OCI-LY1 (cell line): ENCODE results near the gene QKI.

Experiments
- H2AFZ ChIP-seq: fragments of 200-600 bp; sonication (generic), shearing (Covaris generic); 2 replicates; pipeline ENCODE4 v1.6.0; 2014; ENCODE audit warnings: antibody characterized with exemption, mild to moderate bottlenecking, low read length
- H3F3A ChIP-seq: fragments of 200-600 bp; sonication (generic), shearing (Covaris generic); 2 replicates; pipeline ENCODE4 v1.6.0; 2014; ENCODE audit warnings: mild to moderate bottlenecking, antibody characterized with exemption, low read length, moderate library complexity; ENCODE audit not compliant: insufficient read depth
- H3K27ac ChIP-seq: fragments of 200-600 bp; sonication (generic); 2 replicates; pipeline ENCODE4 v1.5.1; 2014; ENCODE audit warnings: low read length, mixed run types, mild to moderate bottlenecking, low read depth; ENCODE audit not compliant: poor library complexity, severe bottlenecking
- H3K27me3 ChIP-seq: fragments of 200-600 bp; sonication (generic); 2 replicates; pipeline ENCODE4 v1.6.0; 2014; ENCODE audit warnings: antibody characterized with exemption, mild to moderate bottlenecking, low read length, moderate library complexity; ENCODE audit not compliant: insufficient read depth
- H3K36me3 ChIP-seq: fragments of 200-600 bp; sonication (generic); 2 replicates; pipeline ENCODE4 v1.6.1; 2014; ENCODE audit warnings: mild to moderate bottlenecking, antibody characterized with exemption, low read length, moderate library complexity, mixed read lengths; ENCODE audit not compliant: insufficient read depth
- H3K4me1 ChIP-seq: fragments of 200-600 bp; sonication (generic); 2 replicates; pipeline ENCODE4 v1.5.1; 2014; ENCODE audit warnings: mild to moderate bottlenecking, low read length, moderate library complexity; ENCODE audit not compliant: insufficient read depth, severe bottlenecking
- H3K4me2 ChIP-seq: fragments of 200-600 bp; sonication (generic), shearing (Covaris generic); 2 replicates; pipeline ENCODE4 v1.6.1; 2014; ENCODE audit warnings: low read length
- H3K4me3 ChIP-seq: fragments of 200-600 bp; sonication (generic); 2 replicates; pipeline ENCODE4 v1.5.1; 2014; ENCODE audit warnings: low read length, low read depth, mild to moderate bottlenecking, mixed read lengths; ENCODE audit not compliant: poor library complexity, severe bottlenecking
- H3K79me2 ChIP-seq: fragments of 200-600 bp; shearing (Covaris generic); 2 replicates; pipeline ENCODE4 v1.6.1; 2016; ENCODE audit warnings: mixed run types, low read length, mixed read lengths; ENCODE audit not compliant: insufficient read depth
- H3K9ac ChIP-seq: fragments of 200-600 bp; sonication (generic), shearing (Covaris generic); 2 replicates; pipeline ENCODE4 v1.6.1; 2014; ENCODE audit warnings: mild to moderate bottlenecking, low read length, mixed read lengths
- H3K9me2 ChIP-seq: fragments of 200-600 bp; sonication (generic), shearing (Covaris generic); 2 replicates; pipeline ENCODE4 v1.6.1; 2014; ENCODE audit warnings: low read depth, mild to moderate bottlenecking, low read length, mixed read lengths
- H3K9me3 ChIP-seq: fragments of 200-600 bp; shearing (Covaris generic); 2 replicates; pipeline ENCODE4 v1.6.1; 2014; ENCODE audit warnings: low read length, mixed read lengths
- H4K20me1 ChIP-seq: fragments of 200-600 bp; sonication (generic), shearing (Covaris generic); 2 replicates; pipeline ENCODE4 v1.6.0; 2016; ENCODE audit warnings: mild to moderate bottlenecking, low read length; ENCODE audit not compliant: insufficient read depth
- EZH2 ChIP-seq: fragments of 200-600 bp; sonication (generic), shearing (Covaris generic); IDR thresholded peaks from 2 replicates; pipeline ENCODE4 v1.8.0; 2017; ENCODE audit warnings: borderline replicate concordance, mixed run types, mild to moderate bottlenecking, antibody characterized with exemption, low read length, moderate library complexity, mixed read lengths
- TF ChIP-seq, protein P1 (sequence below): fragments of 200-600 bp; sonication (generic), shearing (Covaris generic); IDR thresholded peaks from 2 replicates; pipeline ENCODE4 v1.5.1; 2017; ENCODE audit warnings: mild to moderate bottlenecking, antibody characterized with exemption, low read length, moderate library complexity, mixed read lengths

Gene QKI

DNA sequence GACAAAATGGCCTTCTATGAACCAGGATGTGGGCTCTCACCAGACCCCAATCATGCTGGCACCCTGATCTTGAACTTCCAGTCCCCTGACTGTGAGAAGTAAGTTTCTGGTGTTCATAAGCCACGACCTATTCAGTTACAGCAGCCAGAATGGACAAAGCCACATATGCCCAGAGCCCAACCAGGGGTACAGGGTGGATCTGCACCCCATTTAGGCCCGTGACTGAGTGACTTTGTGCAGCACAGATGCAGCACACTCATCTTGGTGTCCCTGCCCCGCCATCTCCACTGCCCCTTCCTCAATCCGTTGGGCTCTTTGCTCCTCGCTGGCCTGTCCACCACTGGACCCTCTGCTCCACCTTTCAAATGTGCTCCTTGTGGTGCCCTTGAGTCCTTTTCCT, 205.6 kb downstream of the QKI start:
- TF ChIP-seq, protein P1, sequence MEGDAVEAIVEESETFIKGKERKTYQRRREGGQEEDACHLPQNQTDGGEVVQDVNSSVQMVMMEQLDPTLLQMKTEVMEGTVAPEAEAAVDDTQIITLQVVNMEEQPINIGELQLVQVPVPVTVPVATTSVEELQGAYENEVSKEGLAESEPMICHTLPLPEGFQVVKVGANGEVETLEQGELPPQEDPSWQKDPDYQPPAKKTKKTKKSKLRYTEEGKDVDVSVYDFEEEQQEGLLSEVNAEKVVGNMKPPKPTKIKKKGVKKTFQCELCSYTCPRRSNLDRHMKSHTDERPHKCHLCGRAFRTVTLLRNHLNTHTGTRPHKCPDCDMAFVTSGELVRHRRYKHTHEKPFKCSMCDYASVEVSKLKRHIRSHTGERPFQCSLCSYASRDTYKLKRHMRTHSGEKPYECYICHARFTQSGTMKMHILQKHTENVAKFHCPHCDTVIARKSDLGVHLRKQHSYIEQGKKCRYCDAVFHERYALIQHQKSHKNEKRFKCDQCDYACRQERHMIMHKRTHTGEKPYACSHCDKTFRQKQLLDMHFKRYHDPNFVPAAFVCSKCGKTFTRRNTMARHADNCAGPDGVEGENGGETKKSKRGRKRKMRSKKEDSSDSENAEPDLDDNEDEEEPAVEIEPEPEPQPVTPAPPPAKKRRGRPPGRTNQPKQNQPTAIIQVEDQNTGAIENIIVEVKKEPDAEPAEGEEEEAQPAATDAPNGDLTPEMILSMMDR = no peak
- TF ChIP-seq EZH2 = no peak
- Histone ChIP-seq H2AFZ (no peak overlapping the region), H3K36me3 (no peaks in the 10 kb centered on the region; the same call in 1 of the 2 replicates), H3K9ac (no peak overlapping the region), H3F3A (no peaks in the 10 kb centered on the region), H3K9me3 (peaks cover 6% of the 10 kb centered on the region; the same call in 1 of the 2 replicates), H3K9me2 (no peaks in the 10 kb centered on the region), H3K4me1 (peaks cover 11% of the 10 kb centered on the region), H3K4me3 (no peak overlapping the region), H3K79me2 (no peaks in the 10 kb centered on the region), H3K27me3 (no peaks in the 10 kb centered on the region), H3K4me2 (no peak overlapping the region), H4K20me1 (no peaks in the 10 kb centered on the region), H3K27ac (no peak overlapping the region)

DNA sequence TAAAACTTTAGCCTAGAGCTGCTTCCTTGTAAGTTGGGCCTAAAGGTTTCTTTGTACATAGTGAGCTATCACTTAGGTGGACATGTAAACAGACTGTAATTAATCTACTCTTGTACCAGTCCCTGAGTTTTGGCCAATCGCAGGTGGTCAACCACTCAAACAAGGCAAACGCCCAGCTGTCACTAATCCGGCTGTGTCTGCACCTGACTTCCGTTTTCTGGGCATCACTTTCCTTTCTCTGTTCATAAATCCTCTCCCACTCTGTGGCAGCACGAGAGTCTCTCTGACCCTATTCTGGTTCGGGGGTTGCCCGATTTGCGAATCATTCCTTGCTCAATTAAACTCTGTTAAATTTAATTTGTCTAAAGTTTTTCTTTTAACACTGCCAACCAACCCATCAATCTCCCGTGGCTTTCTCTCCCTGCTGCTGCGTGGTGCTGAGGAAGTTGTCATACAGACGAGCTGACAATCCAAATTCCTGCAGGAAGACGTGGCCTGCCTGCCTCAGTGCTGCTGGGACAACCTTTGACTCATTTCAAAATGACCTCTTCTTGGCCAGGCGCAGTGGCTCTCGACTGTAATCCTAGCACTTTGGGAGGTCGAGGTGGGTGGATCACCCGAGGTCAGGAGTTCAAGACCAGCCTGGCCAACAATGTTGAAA, 206.3 kb downstream of the QKI start:
- H3K4me3 ChIP-seq = no peak overlapping the region
- H3K4me2 ChIP-seq = peak overlapping the region; percentile 40; the same call in 1 of the 2 replicates
- no peak overlapping the region for H3K27ac ChIP-seq
- peaks cover 6% of the 10 kb centered on the region; the same call in 1 of the 2 replicates for H3K9me3 ChIP-seq
- H3K9me2 ChIP-seq = no peaks in the 10 kb centered on the region
- H2AFZ ChIP-seq = no peak overlapping the region
- H4K20me1 ChIP-seq = no peaks in the 10 kb centered on the region
- H3F3A ChIP-seq = no peaks in the 10 kb centered on the region
- H3K36me3 ChIP-seq = no peaks in the 10 kb centered on the region; the same call in 1 of the 2 replicates
- no peaks in the 10 kb centered on the region for H3K27me3 ChIP-seq
- no peaks in the 10 kb centered on the region for H3K79me2 ChIP-seq
- H3K9ac ChIP-seq = no peak overlapping the region
- TF ChIP-seq, protein P1 = no peak
- TF ChIP-seq EZH2 = no peak
- H3K4me1 ChIP-seq = peaks cover 11% of the 10 kb centered on the region

DNA sequence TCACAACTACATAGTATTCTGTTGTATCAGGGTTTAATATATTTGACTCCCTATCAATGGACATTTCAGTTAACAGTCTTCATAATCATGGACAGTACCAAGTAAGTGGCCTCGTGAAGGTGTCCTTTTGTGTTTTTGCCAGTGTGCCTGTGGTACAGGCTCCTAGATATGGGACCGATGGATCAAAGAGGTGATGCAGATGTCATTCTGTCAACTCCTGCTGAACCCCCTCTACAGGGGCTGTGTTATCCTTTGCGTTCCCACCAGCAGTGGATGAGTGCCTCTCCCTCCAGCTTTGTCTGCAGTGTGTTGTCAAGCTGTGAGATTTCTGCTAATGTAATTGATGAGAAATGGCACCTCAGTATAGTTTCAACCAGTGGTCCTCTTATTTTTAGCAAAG, 210.7 kb downstream of the QKI start:
- no peaks in the 10 kb centered on the region for H3K9me2 ChIP-seq

More for the DNA sequence above, 210.7 kb downstream of the QKI start:
- no peak overlapping the region for H3K27ac ChIP-seq
- H3K9ac ChIP-seq = no peak overlapping the region
- H3K27me3 ChIP-seq = no peaks in the 10 kb centered on the region; the same call in 1 of the 2 replicates
- no peak overlapping the region for H2AFZ ChIP-seq
- H3K4me2 ChIP-seq = no peak overlapping the region
- no peaks in the 10 kb centered on the region for H4K20me1 ChIP-seq
- TF ChIP-seq EZH2 = no peak
- TF ChIP-seq, protein P1 = no peak
- H3F3A ChIP-seq = no peaks in the 10 kb centered on the region
- no peaks in the 10 kb centered on the region for H3K36me3 ChIP-seq
- no peaks in the 10 kb centered on the region for H3K79me2 ChIP-seq
- H3K9me3 ChIP-seq = peaks cover under 1% of the 10 kb centered on the region; the same call in 1 of the 2 replicates
- H3K4me1 ChIP-seq = peaks cover 9% of the 10 kb centered on the region
- H3K4me3 ChIP-seq = no peak overlapping the region
